ENCODE measurements around the gene POLE.

The POLE gene, protein sequence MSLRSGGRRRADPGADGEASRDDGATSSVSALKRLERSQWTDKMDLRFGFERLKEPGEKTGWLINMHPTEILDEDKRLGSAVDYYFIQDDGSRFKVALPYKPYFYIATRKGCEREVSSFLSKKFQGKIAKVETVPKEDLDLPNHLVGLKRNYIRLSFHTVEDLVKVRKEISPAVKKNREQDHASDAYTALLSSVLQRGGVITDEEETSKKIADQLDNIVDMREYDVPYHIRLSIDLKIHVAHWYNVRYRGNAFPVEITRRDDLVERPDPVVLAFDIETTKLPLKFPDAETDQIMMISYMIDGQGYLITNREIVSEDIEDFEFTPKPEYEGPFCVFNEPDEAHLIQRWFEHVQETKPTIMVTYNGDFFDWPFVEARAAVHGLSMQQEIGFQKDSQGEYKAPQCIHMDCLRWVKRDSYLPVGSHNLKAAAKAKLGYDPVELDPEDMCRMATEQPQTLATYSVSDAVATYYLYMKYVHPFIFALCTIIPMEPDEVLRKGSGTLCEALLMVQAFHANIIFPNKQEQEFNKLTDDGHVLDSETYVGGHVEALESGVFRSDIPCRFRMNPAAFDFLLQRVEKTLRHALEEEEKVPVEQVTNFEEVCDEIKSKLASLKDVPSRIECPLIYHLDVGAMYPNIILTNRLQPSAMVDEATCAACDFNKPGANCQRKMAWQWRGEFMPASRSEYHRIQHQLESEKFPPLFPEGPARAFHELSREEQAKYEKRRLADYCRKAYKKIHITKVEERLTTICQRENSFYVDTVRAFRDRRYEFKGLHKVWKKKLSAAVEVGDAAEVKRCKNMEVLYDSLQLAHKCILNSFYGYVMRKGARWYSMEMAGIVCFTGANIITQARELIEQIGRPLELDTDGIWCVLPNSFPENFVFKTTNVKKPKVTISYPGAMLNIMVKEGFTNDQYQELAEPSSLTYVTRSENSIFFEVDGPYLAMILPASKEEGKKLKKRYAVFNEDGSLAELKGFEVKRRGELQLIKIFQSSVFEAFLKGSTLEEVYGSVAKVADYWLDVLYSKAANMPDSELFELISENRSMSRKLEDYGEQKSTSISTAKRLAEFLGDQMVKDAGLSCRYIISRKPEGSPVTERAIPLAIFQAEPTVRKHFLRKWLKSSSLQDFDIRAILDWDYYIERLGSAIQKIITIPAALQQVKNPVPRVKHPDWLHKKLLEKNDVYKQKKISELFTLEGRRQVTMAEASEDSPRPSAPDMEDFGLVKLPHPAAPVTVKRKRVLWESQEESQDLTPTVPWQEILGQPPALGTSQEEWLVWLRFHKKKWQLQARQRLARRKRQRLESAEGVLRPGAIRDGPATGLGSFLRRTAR (N-terminal part only)

DNA sequence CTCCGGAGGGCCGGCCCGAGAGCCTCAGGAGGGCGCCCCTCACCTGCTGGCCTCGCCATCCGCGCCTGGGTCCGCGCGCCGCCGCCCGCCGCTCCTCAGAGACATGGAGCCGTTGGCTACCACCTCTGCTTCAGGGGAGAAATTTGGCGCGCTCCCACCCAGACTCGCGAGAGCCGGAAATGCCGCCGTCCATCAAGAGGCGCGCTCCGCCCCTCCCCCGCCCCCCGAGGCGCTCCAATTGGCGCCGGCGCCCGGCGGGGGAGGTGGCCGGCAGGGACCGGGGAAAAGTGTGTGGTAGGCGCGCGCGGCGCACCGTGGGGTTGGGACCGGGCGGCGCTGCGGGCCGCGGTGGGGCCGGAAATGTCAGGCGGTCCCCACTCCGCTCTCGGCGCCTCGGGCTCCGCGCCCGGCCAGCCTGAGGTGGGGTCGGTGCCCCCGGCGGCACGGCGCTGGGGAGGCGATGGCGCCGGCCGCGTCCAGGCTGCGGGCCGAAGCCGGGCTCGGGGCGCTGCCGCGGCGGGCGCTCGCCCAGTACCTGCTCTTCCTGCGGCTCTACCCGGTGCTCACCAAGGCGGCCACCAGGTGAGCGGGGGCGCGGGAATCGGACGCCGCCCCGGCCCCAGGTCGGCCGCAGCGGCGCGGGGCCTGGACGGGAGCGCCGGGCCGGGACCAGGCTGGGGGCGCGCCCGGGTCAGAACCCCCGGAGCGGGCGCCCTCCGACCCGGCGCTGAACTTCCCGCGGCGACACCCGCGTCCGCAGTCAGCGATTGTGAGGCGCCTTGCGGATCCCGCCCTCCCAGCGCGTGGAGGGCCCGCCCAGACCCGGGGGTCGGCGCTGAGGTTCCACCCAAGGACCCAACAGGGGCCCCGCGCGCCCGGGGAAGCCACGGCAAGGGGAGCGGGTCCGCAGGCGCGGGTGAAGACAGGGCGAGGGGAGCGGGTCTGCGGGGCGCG lies at the start of gene POLE, which contains the start of gene PXMP2:
TSS of gene POLE (minus strand) at position 132 of the 954 bp plus-strand sequence. CDS start at position 105, 27 bp downstream.
TSS of gene PXMP2 (plus strand) at position 377 of the 954 bp plus-strand sequence. CDS start at position 461, 84 bp downstream.
- peak; percentile 98 for DNase-seq

DNA sequence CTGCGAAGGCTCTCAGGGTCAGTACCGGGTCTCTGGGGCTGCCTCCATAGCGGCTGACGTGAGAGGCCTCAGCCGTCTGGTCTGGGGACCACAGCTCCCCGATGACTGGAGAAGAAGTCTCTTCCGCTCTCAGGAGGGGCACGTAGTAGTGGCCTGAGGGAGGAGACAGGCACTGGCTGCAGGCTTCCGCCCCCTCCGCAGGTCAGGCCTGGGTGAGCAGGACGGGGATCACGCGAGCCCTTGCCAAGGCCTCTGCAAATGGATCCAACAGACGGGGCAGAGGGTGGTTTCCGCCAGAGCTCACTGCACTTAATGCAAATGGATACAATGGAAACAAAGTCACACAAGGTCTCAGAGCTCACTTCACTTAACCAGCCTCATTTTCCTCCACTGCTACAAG lies 49.8 kb upstream of the POLE start:
- no peak for DNase-seq

DNA sequence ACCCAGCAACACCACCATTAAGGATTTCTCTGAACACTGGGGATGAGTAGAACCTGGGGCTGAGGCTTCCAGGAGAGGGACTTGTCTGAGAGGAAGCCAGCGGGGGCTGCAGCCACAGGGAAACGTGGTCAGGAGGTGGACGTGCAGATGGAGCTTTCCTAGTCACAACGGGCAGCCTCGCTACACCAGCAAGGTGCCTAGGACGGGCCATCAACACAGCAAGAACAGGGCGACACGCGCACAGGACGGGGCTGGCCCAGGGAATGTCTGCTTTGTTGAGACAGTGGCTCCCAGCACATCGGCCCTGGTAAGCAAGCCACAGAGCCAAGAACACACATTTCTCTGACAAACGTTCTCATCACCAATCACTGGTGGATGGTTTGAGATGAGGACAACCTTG lies 49.2 kb upstream of the POLE start:
- DNase-seq: no peak

DNA sequence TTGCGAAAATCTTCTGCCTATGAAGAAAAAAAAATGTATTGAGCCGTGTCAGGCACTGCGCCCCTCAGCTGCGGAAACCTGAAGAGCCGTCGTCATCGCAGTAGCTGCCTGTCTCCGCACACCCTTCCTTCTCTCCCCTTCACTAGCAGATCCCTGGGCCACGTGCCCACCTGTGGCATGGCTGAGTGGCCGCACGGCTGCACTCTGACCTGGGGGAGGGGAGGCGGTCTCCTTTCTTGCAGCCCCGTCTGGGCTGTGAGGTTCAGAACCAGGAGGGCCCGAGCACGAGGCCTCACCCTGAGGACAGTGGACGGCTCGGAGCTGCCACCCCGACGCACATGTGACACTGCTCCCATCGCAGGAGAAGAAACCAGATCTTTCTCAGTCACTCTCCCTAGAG lies 48.4 kb upstream of the POLE start:
- DNase-seq: no peak

DNA sequence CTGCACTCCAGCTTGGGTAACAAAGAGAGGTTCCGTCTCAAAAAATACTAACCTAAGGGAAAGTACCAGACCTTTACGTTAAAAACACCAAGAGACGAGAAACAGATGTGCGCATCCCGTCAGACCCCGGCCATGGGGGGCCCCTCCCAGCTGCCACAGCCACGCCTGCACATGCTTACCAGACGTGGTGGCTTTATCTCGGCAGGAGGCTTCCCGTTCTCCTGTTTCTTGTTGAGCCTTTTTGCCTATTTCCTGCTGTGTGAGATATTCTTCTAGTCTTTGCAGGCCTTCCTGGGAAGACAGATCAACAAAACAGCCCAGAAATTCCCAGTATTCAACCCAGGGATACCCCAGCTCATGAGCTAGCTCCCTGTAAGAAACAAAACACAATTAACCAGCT lies 47.1 kb upstream of the POLE start:
- no peak for DNase-seq

DNA sequence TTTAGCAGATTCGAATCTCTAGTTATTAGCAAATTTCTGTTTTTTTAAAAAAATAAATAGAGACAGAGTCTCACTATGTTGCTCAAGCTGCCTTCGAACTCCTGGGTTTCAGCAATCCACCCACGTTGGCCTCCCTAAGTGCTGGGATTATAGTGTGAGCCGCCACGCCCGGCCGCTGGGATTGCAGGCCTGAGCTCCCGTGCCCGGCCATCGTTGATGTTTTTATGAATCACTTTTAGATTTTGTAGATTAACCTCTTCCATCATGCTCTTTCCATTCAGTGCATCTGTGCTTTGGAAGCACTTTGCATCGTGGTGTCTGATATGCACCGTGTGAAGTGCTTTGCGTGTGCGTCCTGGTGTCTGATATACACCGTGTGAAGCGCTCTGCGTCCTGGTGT lies 44.4 kb upstream of the POLE start:
- DNase-seq: no peak

DNA sequence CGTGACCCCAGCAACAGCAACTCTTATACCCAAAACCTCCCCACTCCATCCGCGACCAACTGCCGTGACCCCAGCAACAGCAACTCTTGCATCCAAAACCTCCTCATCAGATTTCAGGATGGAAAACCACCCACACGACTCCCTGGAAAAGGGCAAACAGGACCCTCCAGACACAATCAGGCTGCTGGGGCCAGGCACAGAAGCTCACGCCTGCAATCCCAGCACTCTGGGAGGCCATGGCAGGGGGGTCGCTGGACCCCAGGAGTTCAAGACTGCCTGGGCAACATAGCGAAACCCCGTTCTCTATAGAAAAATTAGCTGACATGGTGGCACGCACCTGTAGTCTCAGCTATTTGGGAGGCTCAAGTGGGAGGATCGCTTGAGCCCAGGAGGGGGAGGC lies 43.2 kb upstream of the POLE start:
- DNase-seq: no peak

DNA sequence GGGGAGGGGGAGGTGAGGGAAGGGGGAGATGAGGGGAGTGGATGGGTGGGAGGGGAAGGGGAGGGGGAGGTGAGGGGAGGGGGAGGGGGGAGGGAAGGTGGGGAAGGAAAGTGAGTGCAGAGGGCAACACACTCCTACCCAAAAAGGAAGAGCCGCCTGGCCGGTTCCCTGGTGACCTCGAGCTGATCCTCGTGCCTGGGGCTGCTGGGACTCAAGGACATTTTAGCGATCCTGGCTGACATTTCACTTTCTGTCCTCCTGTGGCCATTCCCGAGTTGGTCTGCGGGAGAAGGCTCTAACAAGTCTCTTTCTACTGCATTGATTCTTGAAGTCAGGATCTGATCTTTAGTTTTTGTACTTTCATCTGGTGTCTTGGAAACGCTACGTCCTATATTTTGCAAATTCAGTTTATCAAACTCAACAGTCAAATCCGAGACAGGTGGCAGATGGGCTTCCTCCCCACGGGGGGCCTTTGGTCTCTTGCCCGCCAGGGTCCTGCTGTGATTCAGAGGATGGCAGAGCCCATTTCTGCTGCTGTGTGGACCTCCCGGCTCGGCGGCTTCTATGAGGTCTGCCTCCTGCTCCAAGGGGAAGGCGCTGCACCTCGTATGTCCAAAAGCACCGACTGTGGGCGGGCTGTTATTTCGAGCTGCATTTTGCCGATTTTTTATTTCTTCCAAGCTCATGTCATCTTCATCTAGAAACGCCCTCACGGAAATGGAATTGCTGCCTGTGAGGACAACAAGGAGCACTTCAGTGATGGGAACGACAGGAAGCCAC lies 42.6 kb upstream of the POLE start:
- DNase-seq: no peak

DNA sequence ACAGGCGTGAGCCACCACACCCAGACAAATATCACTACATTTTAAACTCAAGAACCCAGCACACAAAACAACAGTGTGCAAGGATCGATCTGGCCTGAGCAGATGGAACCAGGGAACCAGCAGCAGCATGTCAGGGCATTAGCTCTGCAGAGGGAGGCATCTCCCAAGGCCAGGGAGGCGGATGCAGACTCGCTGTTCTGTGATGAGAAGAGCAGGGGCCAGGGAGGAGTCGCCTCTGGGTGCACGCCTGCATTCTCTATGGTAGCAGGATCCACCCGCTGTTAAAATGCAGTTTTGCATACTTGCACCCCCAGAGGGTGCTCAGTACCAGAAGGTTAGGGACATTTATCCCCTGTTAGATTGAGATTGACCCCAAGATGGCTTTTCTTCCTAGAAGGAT lies 41.4 kb upstream of the POLE start:
- DNase-seq: no peak

DNA sequence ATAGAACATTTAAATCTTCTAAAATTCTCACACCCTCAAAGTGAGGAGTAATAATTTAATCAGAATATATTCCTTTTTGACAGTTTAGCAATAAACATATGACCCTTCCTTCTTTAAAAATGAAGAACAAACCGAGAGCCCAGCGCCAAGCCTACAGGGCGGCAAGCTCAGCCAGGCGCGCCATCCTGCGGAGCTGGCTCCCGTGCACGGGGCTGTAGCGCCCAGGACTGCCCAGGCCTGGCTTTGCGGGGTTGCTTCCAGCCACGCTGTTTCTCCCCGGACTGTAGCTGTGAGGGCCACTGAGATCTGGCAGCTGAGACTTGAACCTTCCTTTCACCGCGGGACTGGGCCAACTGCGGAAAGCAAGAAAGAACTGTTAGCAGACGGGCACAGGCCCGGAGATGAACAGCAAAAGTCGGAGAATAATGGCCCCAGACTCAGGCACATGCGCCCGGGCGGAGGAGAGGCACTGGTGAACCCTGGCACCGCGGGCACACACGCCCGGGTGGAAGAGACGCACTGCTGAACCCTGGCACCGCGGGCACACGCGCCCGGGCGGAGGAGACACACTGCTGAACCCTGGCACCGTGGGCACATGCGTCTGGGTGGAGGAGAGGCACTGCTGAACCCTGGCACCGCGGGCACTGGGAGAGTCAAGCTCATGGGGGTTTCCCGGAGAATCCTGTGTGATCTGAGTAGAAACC lies 40.1 kb upstream of the POLE start:
- no peak for DNase-seq

DNA sequence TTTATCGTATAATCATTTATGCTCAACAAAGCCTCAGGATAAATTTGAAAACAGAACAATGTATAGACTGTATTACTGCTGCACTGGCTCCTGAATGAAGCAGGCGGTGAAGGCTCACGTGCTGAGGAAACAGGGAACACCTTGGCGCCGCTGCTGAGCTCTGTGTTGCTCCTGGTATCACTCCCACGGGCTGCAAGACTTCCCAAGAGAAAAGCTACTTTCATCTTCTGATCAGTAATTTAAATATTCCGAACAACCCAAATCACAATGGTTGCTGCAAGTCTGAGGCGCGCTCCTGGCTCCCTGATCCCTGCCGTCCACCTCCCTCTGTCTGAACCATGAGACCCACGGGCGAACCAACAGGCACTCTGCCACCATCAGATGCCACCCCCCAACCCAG lies 39.2 kb upstream of the POLE start:
- DNase-seq: no peak

DNA sequence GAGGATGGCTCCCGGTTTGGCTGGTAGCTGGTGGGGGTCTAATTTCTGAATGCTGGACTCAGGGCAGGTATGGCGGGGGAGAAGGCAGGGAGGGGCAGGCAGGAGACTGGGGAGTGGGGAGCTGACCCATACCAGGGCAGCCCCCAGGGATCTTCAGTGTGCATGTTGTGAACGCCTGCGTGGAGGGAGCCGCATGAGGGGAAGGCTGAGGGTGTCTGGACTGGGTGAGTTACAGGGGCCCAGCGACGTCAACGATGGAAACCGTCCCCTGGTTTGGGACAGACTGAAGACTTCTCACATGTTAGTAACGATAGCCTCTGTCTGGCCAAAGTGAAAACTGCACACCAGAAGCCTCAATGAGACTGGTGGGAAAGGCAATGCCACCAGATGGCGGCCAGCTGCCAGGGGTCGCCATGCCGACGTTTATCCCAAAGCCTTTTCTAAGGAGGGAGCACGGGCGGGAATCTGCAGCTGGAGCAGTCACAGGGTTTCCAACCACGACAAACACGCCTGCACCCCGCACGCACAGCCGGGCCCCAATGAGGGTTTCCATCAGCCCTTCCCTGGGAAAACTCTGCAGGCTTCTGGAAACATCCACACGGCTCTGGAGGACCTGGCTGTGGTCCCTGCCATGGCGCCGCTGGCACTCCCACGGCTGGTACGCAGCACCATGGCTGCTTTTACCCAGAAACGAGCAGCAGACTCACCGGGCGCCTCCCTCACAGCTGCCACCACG lies 37.5 kb upstream of the POLE start:
- no peak for DNase-seq

DNA sequence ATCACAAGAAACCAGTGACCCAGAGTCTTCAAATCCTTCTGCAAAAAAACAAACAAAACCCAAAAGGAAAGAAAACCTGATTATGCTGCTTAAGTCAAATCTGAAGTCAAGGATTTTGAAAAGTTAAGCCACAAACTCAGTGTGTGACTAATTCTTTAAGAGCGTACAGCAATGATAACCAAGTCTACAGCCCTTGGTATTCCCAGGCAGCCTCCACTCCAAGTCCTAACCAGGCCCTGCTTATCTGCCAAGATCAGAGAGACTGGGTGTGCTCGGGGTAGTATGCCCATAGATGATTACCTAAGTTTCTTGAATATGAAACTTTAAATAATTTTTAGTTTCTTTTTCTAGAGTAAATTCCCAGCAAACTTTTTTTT lies 36.6 kb upstream of the POLE start:
- DNase-seq: no peak

DNA sequence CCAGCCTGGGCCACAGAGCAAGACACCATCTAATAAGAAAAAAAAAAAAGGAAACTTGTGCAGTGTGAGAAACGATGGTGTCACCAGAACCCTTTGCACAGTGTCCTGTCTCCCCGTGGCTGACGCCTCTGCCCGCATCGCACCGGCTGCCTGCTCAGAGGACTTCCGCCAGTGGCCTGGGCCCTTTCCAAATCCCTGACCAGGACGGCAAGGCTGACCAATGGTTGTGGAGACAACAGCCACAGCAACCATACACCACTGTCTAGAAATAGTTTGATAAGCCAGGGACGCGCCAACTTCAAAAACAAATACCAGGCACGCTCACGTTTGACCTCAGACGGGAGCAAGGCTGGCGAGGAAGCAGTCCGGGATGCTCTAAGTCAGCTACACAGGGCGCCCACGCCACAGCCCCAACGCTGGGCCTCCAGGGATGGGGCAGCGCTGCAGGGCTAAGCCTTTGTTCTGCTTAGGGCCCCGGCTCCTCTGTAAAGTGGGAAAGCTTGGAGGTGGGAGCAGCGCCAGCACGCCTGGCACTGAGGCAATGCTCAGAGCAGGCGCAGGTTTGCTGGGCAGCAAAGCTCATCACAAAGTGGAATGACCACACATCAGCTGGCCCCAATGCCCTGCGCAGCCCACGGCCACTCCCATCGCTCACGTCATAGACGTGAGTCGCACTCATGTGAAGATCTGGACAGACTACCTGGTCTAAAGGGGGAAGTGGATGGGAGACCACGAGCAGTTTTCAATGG lies 36.0 kb upstream of the POLE start:
- no peak for DNase-seq

DNA sequence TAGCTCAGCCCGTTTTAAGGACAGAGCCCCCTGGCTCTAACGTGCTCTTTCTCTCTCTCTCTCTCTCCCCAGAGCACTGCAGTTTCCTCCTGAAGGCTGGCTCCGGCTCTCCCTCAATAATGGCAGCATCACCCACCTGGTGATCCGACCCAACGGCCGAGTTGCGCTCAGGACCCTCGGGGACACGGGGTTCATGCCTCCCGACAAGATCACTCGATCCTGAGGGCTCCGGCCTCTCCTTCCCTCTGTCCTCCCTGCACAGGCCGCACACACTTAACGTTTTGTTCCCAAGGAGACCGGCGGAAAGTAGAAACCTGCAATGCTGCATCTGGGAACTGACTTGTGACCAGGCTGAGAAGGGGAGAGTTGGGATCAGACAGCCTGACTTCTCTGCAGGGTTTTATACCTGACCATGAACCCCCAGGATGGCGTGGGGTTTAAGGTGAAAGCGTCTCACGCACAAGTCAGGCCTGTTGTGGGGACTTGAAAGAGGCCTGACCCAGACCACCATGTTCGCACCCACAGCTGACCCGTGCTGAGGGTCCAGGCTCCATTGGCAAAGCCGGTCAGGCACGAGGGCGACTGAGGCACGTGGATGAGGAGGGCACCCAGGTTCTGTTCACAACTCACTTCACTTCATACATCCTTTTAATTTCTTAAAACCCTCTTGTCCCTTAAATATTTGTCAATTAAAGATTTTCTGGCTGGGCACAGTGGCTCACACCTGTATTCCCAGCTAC lies 33.6 kb upstream of the POLE start:
- no peak for DNase-seq

DNA sequence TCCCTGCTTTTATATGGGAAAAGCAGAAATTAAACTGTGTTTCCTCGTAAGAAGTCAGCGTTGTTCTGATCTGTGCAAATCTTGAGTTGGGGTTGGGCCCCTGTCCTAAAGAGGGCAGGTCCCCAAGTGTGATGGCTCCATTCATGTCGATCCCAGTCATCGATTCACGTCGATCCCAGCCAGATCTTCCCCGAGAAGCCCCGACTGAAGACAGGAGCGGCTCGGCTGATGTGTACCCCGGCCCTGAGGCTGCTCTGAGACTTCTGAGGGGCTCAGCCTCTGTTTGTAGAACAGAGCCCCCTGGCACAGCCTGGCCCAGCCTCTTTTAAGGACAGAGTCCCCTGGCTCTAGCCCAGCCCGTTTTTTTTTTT lies 32.8 kb upstream of the POLE start:
- no peak for DNase-seq

DNA sequence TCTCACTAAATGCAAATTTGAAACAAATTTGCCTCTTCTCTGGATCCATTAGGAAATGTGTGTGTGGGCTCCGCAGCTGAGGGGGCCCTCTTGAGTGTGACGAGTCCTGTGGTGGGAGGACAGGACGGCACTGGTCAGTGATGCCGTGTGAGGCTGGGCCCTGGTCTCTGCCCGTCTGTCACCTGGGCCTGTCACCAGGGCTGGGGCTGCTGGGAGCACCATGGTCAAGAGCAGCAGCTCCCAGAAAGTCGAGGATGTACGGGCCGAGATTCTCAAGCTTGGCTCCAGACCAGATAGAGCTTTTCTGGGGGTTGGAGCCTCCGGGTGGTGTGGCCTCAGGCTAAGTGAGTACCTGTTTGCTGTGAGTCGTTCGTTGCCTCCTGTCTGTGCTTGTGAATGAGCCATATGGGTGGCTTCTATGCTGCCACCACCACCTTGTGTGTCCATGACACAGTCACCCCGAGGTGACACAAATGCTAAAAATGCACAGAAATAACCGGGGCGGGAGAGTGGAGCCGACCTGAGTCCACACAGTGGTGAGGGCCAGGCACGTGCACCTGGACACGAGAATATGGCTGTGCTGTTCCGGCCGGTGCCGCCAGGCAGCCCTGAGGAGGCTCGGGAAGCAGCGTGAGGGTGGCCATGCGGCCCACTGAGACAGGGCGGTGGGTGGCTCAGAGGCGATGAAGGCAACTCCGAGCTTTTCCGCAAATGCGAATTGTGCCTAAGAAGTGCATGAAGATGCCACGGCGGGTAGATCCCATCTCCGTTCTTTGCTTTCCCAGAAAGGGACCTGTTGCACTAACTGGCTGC lies 32.2 kb upstream of the POLE start:
- DNase-seq: no peak

Measured in activated CD8-positive, alpha-beta memory T cell treated with anti-CD3 and anti-CD28 coated beads for 24 hours (primary cell).